Rectal smooth muscle tissue (tissue), 1 donor: Measurements from ENCODE around the gene UBTF.
"Not testable (repeated sequence)": the region's sequence is repeated elsewhere in the genome, so short reads cannot be mapped to it uniquely, and the experiment has no call there.

Experiments used
- H3K27ac ChIP-seq: one replicate; pipeline ENCODE4 v1.7.0; 2013; ENCODE audit warnings: low read depth, low read length, inconsistent platforms
- H3K27me3 ChIP-seq: one replicate; pipeline ENCODE4 v1.7.0; 2013; ENCODE audit warnings: low read length; ENCODE audit not compliant: control insufficient read depth, insufficient read depth
- H3K36me3 ChIP-seq: one replicate; pipeline ENCODE4 v1.7.0; 2013; ENCODE audit warnings: low read length; ENCODE audit not compliant: control insufficient read depth, insufficient read depth
- H3K4me1 ChIP-seq: one replicate; pipeline ENCODE4 v1.7.0; 2013; ENCODE audit warnings: low read length; ENCODE audit not compliant: control insufficient read depth, insufficient read depth
- H3K4me3 ChIP-seq: one replicate; pipeline ENCODE4 v1.7.0; 2013; ENCODE audit warnings: low read length
- H3K9ac ChIP-seq: one replicate; pipeline ENCODE4 v1.7.0; 2013; ENCODE audit warnings: low read length

Gene UBTF

DNA sequence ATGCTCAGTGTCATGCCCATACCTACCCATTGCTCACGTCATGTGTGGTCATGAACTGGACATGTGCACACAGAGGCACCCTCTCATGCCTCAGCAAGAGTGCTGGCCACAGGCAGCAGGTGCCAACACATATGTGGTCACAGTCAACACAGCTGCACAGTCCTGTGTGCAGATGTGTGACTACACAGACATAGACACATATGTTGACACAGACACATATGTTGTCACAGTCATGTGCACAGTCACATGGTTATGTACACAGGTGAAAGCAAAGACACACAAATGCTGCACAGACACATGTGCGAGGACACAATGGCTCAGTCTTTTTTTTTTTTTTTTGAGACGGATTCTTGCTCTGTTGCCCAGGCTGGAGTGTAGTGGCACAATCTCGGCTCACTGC, 37.2 kb upstream of the UBTF start:
- Histone ChIP-seq H3K27ac (no peak overlapping the region), H3K27me3 (no peaks in the 10 kb centered on the region), H3K4me3 (no peak overlapping the region), H3K36me3 (no peaks in the 10 kb centered on the region), H3K4me1 (no peaks in the 10 kb centered on the region), H3K9ac (no peak overlapping the region)

GRCh38 chr17:44255915-44256314, 36.4 kb upstream of the UBTF start:
- no peaks in the 10 kb centered on the region for H3K27me3 ChIP-seq
- H3K4me1 ChIP-seq, result no peaks in the 10 kb centered on the region
- H3K27ac ChIP-seq, result no peak overlapping the region
- H3K36me3 ChIP-seq, result no peaks in the 10 kb centered on the region
- no peak overlapping the region for H3K9ac ChIP-seq
- no peak overlapping the region for H3K4me3 ChIP-seq

DNA sequence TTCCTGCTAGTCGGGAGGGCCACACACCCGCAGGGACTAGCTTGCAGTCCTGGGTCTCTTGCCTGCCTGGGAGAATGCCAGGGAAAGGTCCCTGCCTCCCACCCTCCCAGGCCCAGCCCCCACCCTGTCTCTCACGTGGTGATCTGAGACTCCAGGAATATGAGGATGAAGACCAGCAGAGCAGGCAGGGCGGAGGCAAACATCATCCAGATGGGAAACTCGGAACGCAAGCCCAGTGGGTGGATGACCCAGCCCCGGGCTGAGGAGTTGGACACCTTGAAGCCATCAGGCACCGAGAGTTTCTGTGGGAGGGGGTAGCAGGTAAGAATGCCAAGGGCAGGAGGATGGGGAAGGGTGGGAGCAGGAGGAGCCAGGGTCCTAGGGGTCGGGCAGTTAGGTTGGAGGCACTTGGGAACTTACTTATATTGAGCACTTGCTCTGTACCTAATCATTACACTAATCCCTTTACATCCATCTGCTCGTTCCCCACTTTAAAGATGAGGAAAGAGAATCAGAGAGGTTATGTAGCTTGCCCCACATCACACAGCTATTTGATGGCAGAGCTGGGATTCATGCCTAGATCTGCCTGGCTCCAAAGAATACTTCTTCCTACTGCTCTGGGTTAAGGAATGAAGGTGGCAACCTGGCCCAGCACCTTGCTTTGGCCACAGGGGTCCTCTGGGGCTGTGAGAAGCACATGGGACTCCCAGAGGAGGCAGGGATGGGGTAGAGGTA, 35.1 kb upstream of the UBTF start:
- H3K4me1 ChIP-seq, result no peaks in the 10 kb centered on the region
- no peak overlapping the region for H3K27ac ChIP-seq
- no peak overlapping the region for H3K4me3 ChIP-seq
- no peaks in the 10 kb centered on the region for H3K36me3 ChIP-seq
- H3K9ac ChIP-seq, result no peak overlapping the region
- H3K27me3 ChIP-seq, result no peaks in the 10 kb centered on the region

GRCh38 chr17:44253006-44253405, 33.5 kb upstream of the UBTF start:
- Histone ChIP-seq H3K27me3 (no peaks in the 10 kb centered on the region), H3K36me3 (no peaks in the 10 kb centered on the region), H3K9ac (no peak overlapping the region), H3K4me3 (no peak overlapping the region), H3K27ac (no peak overlapping the region), H3K4me1 (no peaks in the 10 kb centered on the region)

DNA sequence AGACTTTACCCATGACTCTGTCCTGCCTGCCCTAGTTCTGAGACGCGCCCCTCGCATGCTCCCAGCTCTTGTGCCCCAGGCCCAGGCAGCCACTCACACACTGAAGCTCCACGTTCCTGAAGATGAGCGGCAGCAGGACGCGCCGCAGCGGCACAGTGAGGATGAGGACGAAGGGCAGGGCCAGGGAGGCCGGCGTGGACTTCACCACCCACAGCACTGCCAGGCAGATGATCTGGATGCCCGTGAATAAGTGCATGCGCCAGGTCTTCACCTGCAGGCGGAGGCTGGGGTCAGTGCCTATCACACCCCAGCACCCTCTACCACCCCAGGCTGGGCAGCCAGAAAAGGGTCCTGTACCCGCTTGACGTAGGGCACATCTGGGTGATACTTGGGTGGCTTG, 31.6 kb upstream of the UBTF start:
- H3K4me1 ChIP-seq, result no peaks in the 10 kb centered on the region
- no peak overlapping the region for H3K4me3 ChIP-seq
- H3K27me3 ChIP-seq, result no peaks in the 10 kb centered on the region
- no peak overlapping the region for H3K27ac ChIP-seq
- H3K36me3 ChIP-seq, result no peaks in the 10 kb centered on the region
- no peak overlapping the region for H3K9ac ChIP-seq

GRCh38 chr17:44249501-44250246, 30.2 kb upstream of the UBTF start:
- Histone ChIP-seq H3K9ac (no peak overlapping the region), H3K27ac (no peak overlapping the region), H3K4me3 (no peak overlapping the region), H3K27me3 (no peaks in the 10 kb centered on the region), H3K36me3 (no peaks in the 10 kb centered on the region), H3K4me1 (no peaks in the 10 kb centered on the region)

DNA sequence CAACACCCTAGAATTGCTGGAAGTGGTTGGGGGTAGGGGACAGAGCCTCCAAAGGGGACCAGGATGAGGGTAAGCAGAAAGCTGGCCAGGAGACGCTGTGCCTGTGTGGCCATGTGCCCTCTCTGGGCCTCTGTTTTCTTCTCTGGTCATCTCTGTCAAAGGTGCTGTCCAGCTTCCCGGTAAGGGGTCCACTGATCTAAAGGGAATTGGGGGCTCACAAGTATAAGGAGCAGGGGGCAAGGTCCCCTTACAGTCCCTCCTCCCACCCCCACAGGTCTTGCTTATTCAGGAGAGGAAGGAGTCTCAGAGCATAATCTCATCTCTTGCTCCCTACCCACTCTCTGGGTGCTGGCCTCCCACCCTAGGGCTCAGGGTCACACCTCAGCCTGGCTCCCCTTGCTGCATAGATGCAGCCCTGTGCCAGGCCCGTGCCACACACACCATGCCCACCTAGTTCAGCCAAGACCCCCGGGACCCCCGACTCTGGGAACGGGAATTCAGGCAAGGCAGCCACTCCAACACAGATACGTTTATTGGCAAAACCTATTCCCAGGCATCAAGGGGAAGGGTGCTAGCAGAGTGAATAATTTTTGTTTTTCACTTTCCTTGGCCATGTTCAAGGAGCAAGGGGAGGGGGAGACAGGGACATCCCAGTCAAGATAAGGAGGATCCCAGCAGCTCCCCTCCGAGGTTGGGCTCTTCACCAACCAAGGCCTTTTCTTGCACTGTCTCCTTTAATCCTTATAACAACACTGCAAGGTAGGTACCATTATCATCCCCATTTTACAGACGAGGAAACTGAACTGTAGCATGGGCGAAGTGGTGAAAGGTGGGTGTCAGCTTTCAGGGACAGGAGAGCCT, 28.6 kb upstream of the UBTF start:
- H3K9ac ChIP-seq, result no peak overlapping the region
- H3K4me1 ChIP-seq, result no peaks in the 10 kb centered on the region
- no peaks in the 10 kb centered on the region for H3K27me3 ChIP-seq
- H3K36me3 ChIP-seq, result no peaks in the 10 kb centered on the region
- no peak overlapping the region for H3K27ac ChIP-seq
- no peak overlapping the region for H3K4me3 ChIP-seq

GRCh38 chr17:44247440-44247841, 28.0 kb upstream of the UBTF start:
- Histone ChIP-seq H3K9ac (no peak overlapping the region), H3K27me3 (no peaks in the 10 kb centered on the region), H3K4me3 (no peak overlapping the region), H3K4me1 (no peaks in the 10 kb centered on the region), H3K27ac (no peak overlapping the region), H3K36me3 (no peaks in the 10 kb centered on the region)

- no peaks in the 10 kb centered on the region for H3K4me1 ChIP-seq
- H3K27me3 ChIP-seq, result no peaks in the 10 kb centered on the region
- no peak overlapping the region for H3K9ac ChIP-seq
- no peak overlapping the region for H3K4me3 ChIP-seq
- H3K36me3 ChIP-seq, result no peaks in the 10 kb centered on the region
- H3K27ac ChIP-seq, result no peak overlapping the region
These were observed 21.7 kb upstream of the UBTF start for GRCh38 chr17:44241106-44241624.

DNA sequence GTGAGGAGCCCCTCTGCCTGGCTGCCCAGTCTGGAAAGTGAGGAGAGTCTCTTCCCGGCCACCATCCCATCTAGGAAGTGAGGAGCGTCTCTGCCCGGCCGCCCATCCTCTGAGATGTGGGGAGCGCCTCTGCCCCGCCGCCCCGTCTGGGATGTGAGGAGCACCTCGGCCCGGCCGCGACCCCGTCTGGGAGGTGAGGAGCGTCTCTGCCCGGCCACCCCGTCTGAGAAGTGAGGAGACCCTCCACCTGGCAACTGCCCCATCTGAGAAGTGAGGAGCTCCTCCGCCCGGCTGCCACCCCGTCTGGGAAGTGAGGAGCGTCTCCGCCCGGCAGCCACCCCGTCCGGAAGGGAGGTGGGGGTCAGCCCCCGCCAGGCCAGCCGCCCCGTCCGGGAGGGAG, 18.4 kb upstream of the UBTF start:
- not testable (repeated sequence) for H3K4me1 ChIP-seq, H3K27ac ChIP-seq, H3K27me3 ChIP-seq, H3K4me3 ChIP-seq, H3K9ac ChIP-seq, H3K36me3 ChIP-seq

GRCh38 chr17:44236444-44236991, 17.0 kb upstream of the UBTF start:
- Histone ChIP-seq H3K27ac (no peak overlapping the region), H3K4me3 (no peak overlapping the region), H3K27me3 (no peaks in the 10 kb centered on the region), H3K4me1 (no peaks in the 10 kb centered on the region), H3K36me3 (no peaks in the 10 kb centered on the region), H3K9ac (no peak overlapping the region)

DNA sequence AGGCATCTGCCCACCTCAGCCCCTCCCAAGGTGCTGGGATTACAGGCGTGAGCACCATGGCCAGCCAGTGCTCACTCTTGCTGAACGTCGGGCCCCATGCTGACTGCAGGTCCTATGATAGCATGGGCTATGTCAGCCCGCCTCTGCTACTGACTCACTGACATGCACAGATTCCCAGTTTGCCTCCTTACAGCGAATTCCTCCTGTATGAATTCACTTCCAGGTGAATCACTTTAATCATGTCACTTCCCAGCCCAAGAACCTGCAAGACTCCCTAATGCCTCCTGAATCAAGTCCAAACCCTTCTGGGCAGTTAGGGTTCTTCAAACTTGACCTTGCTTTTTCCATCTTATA, 16.1 kb upstream of the UBTF start:
- H3K4me3 ChIP-seq, result no peak overlapping the region
- H3K9ac ChIP-seq, result no peak overlapping the region
- no peaks in the 10 kb centered on the region for H3K36me3 ChIP-seq
- no peaks in the 10 kb centered on the region for H3K4me1 ChIP-seq
- H3K27me3 ChIP-seq, result no peaks in the 10 kb centered on the region
- H3K27ac ChIP-seq, result no peak overlapping the region
